Measurements from ENCODE around the gene KPNA1. TPM values are rescaled to one million over a fixed set of nuclear protein-coding genes. Genes with fewer than 3 reads are reported as not detected.

KPNA1 gene
- total RNA-seq, 2 experiments from 2014 or later: 43.4 to 46.0 TPM

DNA sequence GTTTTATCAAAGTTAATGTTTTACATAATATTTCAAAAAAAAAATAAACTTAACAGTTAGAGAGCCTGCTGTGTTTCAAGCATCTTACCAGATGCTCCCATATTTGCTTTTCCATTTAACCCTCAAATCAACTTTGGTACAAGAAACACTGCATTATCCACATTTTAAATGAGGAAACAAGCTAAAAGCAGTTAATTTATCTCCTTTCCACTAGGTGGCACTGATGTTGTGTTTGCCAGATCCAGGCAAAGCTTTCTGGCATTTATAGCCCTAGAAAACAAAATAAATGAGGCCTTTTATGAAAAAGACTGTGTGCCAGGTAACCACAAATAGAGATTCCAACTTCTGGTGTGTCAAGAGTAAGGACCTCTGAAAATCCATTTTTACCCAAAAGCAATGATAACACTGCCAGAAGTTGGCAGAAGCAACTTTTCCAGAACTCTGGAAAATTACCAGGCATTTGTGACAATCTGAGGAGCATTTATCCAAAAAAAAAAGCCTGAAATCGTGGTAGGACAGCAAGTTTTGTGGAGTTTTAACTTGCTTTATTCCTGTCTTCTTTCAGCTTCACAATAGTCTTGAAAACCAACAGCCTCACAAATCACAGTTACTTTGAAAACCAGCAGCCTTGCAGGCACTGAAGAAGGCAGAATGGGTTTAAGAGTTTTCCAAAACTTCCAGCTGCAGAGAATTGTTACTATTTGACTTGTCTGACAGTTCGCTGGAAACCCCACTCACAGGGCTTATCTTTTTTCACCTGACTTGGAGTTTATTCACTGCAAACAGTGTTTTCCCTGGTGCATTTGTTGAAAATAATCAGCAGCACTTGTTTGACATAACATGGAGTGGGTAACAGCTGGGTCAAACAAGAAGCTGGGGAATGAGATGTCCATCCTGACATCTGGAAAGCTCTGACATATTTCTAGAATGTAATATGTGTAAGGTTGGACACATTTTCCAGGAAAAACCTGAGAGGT lies 121.6 kb downstream of the KPNA1 start:
- Mint-ChIP-seq H3K27ac (no peak overlapping the region), H3K27me3 (no peaks in the 10 kb centered on the region), H3K36me3 (peaks cover 2% of the 10 kb centered on the region), H3K9me3 (no peaks in the 10 kb centered on the region), H3K4me3 (no peak overlapping the region), H3K4me1 (ENCODE audit: low read depth) (peaks cover 32% of the 10 kb centered on the region)
- intact Hi-C loops (cut with micrococcal nuclease): no loop called here
- DNase-seq: peak; percentile 20
- POLR2A ChIA-PET: interaction anchor here (0.9 to 1.4 kb wide), 2 partner anchors 9 to 23 kb away, joined by 5 to 9 read pairs; partner anchors contain the start of genes FAM162A, MIX23 and WDR5B
- CTCF ChIA-PET: interaction anchor here (0.6 to 4.2 kb wide), 40 partner anchors 8 to 636 kb away, joined by 3 to 46 read pairs (median 4); partner anchors contain the start of genes DTX3L, EAF2, FAM162A and IQCB1

GRCh38 chr3:122391681-122392446 lies 122.9 kb downstream of the KPNA1 start:
- H3K27me3 Mint-ChIP-seq: no peaks in the 10 kb centered on the region
- no peaks in the 10 kb centered on the region for H3K9me3 Mint-ChIP-seq
- H3K4me3 Mint-ChIP-seq: no peak overlapping the region
- peaks cover 39% of the 10 kb centered on the region for H3K4me1 Mint-ChIP-seq (ENCODE audit: low read depth)
- intact Hi-C loops (cut with micrococcal nuclease): no loop called here
- no peak for DNase-seq
- CTCF ChIA-PET: interaction anchor here (1.1 to 4.2 kb wide), 6 partner anchors 8 to 637 kb away, joined by 3 to 46 read pairs (median 8); partner anchors contain the start of genes FAM162A and PARP14
- peaks cover 3% of the 10 kb centered on the region for H3K36me3 Mint-ChIP-seq
- POLR2A ChIA-PET: no interaction called here
- no peak overlapping the region for H3K27ac Mint-ChIP-seq

GRCh38 chr3:122390665-122391064 lies 124.1 kb downstream of the KPNA1 start:
- DNase-seq: no peak
- intact Hi-C loops (cut with micrococcal nuclease): no loop called here
- no peak overlapping the region for H3K4me3 Mint-ChIP-seq
- ChIA-PET CTCF (interaction anchor here (0.6 to 4.2 kb wide), 3 partner anchors 289 to 1069 kb away, joined by 3 to 46 read pairs (median 5); partner anchors contain the start of gene PARP14), POLR2A (no interaction called here)
- peaks cover 10% of the 10 kb centered on the region for H3K36me3 Mint-ChIP-seq
- H3K27ac Mint-ChIP-seq: no peak overlapping the region
- no peaks in the 10 kb centered on the region for H3K9me3 Mint-ChIP-seq
- H3K27me3 Mint-ChIP-seq: no peaks in the 10 kb centered on the region
- H3K4me1 Mint-ChIP-seq (ENCODE audit: low read depth): peaks cover 38% of the 10 kb centered on the region

DNA sequence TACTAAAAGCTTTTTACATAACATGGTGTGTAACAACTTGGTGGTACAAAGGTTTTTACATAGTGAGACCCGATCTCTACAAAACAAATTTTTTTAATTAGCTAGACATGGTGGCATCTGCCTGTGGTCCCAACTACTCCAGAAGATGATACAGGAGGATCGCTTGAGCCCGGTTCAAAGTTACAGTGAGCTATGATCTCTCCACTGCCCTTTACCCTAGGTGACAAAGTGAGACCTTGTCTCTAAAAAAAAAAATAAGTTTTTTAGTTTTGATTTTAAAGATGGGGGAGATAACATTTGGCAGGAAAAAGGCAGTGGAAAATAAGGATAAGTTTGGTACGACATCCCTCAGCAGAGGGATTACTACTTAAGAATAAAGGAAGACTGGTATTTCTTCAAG lies 124.8 kb downstream of the KPNA1 start:
- Mint-ChIP-seq H3K4me3 (no peak overlapping the region), H3K9me3 (no peaks in the 10 kb centered on the region), H3K36me3 (peaks cover 11% of the 10 kb centered on the region), H3K27ac (no peak overlapping the region), H3K27me3 (no peaks in the 10 kb centered on the region), H3K4me1 (ENCODE audit: low read depth) (peaks cover 35% of the 10 kb centered on the region)
- no peak for DNase-seq
- intact Hi-C loops (cut with micrococcal nuclease): loop anchor here (10.0 kb wide), 1 partner anchor 635 kb away; the partner anchor contains the start of gene SEMA5B
- CTCF ChIA-PET: interaction anchor here (1.5 kb wide), 1 partner anchor 290 kb away, joined by 5 read pairs; no protein-coding TSS in a partner anchor
- POLR2A ChIA-PET: no interaction called here

- intact Hi-C loops (cut with micrococcal nuclease): loop anchor here (10.0 kb wide), 1 partner anchor 636 kb away; the partner anchor contains the start of gene SEMA5B
- peaks cover 11% of the 10 kb centered on the region for H3K36me3 Mint-ChIP-seq
- H3K27me3 Mint-ChIP-seq: no peaks in the 10 kb centered on the region
- POLR2A ChIA-PET: no interaction called here
- DNase-seq: no peak
- H3K4me3 Mint-ChIP-seq: no peak overlapping the region
- peaks cover 33% of the 10 kb centered on the region for H3K4me1 Mint-ChIP-seq (ENCODE audit: low read depth)
- no peak overlapping the region for H3K27ac Mint-ChIP-seq
- CTCF ChIA-PET: interaction anchor here (1.5 kb wide), 1 partner anchor 290 kb away, joined by 5 read pairs; no protein-coding TSS in a partner anchor
- H3K9me3 Mint-ChIP-seq: no peaks in the 10 kb centered on the region
These were observed 125.5 kb downstream of the KPNA1 start for GRCh38 chr3:122389197-122389596.

GRCh38 chr3:122387709-122388108 lies 127.0 kb downstream of the KPNA1 start:
- CTCF ChIA-PET: no interaction called here
- H3K4me1 Mint-ChIP-seq (ENCODE audit: low read depth): peaks cover 33% of the 10 kb centered on the region
- no peak overlapping the region for H3K27ac Mint-ChIP-seq
- H3K4me3 Mint-ChIP-seq: no peak overlapping the region
- peaks cover 12% of the 10 kb centered on the region for H3K36me3 Mint-ChIP-seq
- no peak for DNase-seq
- POLR2A ChIA-PET: no interaction called here
- no peaks in the 10 kb centered on the region for H3K27me3 Mint-ChIP-seq
- intact Hi-C loops (cut with micrococcal nuclease): loop anchor here (10.0 kb wide), 1 partner anchor 637 kb away; the partner anchor contains the start of gene SEMA5B
- H3K9me3 Mint-ChIP-seq: no peaks in the 10 kb centered on the region

DNA sequence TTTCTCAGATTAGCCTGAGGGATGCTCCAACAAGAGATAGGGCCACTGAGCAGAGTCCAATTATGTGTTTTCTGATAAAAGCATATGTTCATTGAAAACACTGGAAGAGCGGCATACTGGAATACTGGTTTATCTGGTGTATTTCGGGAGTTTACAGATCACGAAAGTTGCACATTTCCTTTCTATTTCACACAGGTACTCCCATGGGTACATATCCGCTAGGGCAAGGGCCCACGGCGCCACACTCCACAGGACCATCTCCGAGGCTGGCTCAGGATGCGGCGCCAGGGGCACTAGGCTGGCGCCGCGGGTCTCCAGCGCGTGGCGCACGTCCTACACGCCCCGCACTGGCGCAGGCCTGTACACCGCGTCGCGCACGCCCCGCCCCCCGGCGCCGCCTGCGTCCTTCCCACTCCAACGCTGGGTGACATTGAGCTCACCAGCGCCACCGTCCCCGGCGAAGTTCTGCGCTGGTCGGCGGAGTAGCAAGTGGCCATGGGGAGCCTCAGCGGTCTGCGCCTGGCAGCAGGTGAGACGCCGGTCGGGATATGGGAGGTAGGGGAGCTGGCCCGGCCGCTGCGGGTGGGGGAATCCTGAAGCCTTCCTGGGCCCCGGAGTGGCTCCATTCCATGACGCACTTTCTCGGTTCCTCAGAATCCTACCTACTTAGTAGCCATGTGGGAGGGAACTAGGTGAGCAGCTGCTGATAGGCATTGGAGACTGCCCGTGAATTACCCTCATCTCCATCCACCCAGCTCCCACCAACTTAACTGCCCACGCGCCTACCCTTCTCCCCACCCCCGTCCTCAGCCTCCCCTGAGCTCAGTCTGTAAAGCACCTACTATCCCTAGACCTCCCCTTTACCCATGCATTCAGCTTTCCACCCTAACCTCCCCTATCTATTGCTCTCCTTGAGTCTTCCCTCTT lies 130.7 kb downstream of the KPNA1 start, which contains the start of gene FAM162A:
Gene FAM162A, plus strand, starts transcription at position 412 of the 927 bp plus-strand sequence. Its CDS starts 84 bp downstream, at position 496.
- peak; percentile 95 for DNase-seq
- CTCF ChIA-PET: interaction anchor here (0.6 to 3.2 kb wide), 22 partner anchors 9 to 837 kb away, joined by 3 to 28 read pairs (median 4); partner anchors contain the start of genes DTX3L, PARP14, PARP9 and WDR5B
- Mint-ChIP-seq H3K4me1 (ENCODE audit: low read depth) (peaks cover 60% of the 10 kb centered on the region), H3K9me3 (no peaks in the 10 kb centered on the region), H3K27me3 (no peaks in the 10 kb centered on the region), H3K36me3 (peaks cover 14% of the 10 kb centered on the region), H3K4me3 (peak within 1 kb of the TSS; percentile 94), H3K27ac (peak within 1 kb of the TSS; percentile 92)
- POLR2A ChIA-PET: interaction anchor here (0.5 to 2.7 kb wide), 14 partner anchors 9 to 724 kb away, joined by 3 to 27 read pairs (median 4); partner anchors contain the start of genes HSPBAP1, KPNA1 and WDR5B
- intact Hi-C loops (cut with micrococcal nuclease): loop anchor here (1.0 to 10.0 kb wide), 11 partner anchors 19 to 838 kb away; partner anchors contain the start of genes HCLS1, HSPBAP1, KPNA1 and PARP14

DNA sequence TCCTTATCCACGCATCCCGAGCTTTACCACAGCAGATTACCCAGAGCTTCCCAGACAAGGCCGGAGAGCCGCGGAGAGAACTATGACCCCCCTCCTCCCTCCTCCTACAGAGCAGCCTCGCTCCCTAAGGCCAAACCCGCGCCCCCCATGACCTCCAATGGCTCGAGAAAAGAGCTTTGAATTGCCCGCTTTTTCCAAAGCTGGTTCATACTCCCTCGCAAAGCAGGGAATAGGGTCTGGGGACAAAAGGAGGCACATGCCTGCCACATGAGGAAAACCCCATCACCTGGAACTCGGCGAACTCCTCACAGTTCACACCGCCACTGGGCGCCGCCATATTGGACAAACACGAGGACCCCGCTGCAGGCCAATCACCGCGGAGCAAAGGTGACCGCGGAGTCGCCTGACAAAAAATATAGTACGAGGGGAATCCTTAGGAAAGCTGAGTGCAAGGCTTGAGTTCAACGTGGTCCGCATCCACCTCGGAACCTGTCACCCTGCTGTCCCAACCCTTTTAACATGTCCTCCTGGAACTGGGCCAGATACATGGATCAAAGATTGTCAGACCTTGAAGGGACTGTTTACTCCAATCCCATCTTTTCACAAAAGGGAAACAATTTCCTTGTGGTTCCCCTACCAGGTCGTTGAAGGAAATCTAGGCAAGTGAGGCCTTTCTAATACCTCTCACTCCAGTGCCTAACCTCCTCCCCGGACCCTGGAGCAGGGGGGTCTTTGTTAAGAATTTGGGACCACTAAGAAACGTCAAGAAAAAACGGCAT lies 131.7 kb downstream of the KPNA1 start, which contains the start of gene MIX23:
Gene MIX23, minus strand, starts transcription at position 344 of the 779 bp plus-strand sequence. Its CDS starts 7 bp downstream, at position 337.
- H3K27ac Mint-ChIP-seq: peak within 1 kb of the TSS; percentile 92
- peaks cover 14% of the 10 kb centered on the region for H3K36me3 Mint-ChIP-seq
- CTCF ChIA-PET: interaction anchor here (1.1 to 3.2 kb wide), 6 partner anchors 10 to 297 kb away, joined by 4 to 28 read pairs (median 9); partner anchors contain the start of genes PARP14 and WDR5B
- no peaks in the 10 kb centered on the region for H3K9me3 Mint-ChIP-seq
- intact Hi-C loops (cut with micrococcal nuclease): loop anchor here (1.0 to 10.0 kb wide), 6 partner anchors 236 to 819 kb away; partner anchors contain the start of genes HCLS1, HSPBAP1, SEC22A and SEMA5B
- DNase-seq: peak; percentile 93
- POLR2A ChIA-PET: interaction anchor here (0.6 to 2.7 kb wide), 6 partner anchors 10 to 486 kb away, joined by 3 to 27 read pairs (median 4); partner anchors contain the start of genes KPNA1 and WDR5B
- peak within 1 kb of the TSS; percentile 94 for H3K4me3 Mint-ChIP-seq
- H3K4me1 Mint-ChIP-seq (ENCODE audit: low read depth): peaks cover 62% of the 10 kb centered on the region
- H3K27me3 Mint-ChIP-seq: no peaks in the 10 kb centered on the region

DNA sequence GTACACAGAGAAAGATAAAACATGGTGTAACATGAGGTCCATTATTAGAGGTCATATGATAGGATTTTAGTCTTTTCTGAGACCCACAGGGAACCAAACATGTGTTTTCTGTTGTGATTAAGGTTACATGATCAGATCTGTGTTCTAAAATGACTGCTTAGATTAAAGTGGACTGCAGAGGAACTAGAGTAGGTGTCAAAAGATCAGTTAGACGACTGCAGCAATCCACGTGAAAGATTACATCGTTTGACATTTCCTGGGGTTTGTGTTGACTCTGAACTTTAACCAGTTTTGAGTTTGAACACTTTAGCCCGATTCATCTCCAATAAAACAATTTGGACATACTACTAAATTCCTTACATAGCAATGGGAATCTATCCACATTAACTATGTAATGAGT lies 136.8 kb downstream of the KPNA1 start:
- ChIA-PET POLR2A (no interaction called here), CTCF (no interaction called here)
- DNase-seq: no peak
- Mint-ChIP-seq H3K4me3 (no peak overlapping the region), H3K9me3 (no peaks in the 10 kb centered on the region), H3K4me1 (ENCODE audit: low read depth) (peaks cover 44% of the 10 kb centered on the region), H3K27ac (peak overlapping the region; percentile 69), H3K27me3 (no peaks in the 10 kb centered on the region), H3K36me3 (peaks cover 22% of the 10 kb centered on the region)
- intact Hi-C loops (cut with micrococcal nuclease): no loop called here

GRCh38 chr3:122374034-122374433 lies 140.7 kb downstream of the KPNA1 start:
- H3K9me3 Mint-ChIP-seq: no peaks in the 10 kb centered on the region
- ChIA-PET CTCF (no interaction called here), POLR2A (no interaction called here)
- H3K36me3 Mint-ChIP-seq: peaks cover 23% of the 10 kb centered on the region
- intact Hi-C loops (cut with micrococcal nuclease): no loop called here
- no peaks in the 10 kb centered on the region for H3K27me3 Mint-ChIP-seq
- H3K4me1 Mint-ChIP-seq (ENCODE audit: low read depth): peaks cover 17% of the 10 kb centered on the region
- H3K27ac Mint-ChIP-seq: no peak overlapping the region
- DNase-seq: no peak
- no peak overlapping the region for H3K4me3 Mint-ChIP-seq
